GM19328 (cell line): ENCODE results near the gene GNAT1.
"Not testable (repeated sequence)": the region's sequence is repeated elsewhere in the genome, so short reads cannot be mapped to it uniquely, and the experiment has no call there.

Experiments used
- ATAC-seq: cut with Tn5 transposase; IDR thresholded peaks from one replicate; pipeline ENCODE4 v1.9.1; 2021; ENCODE audit warnings: mild to moderate bottlenecking, moderate library complexity; ENCODE audit not compliant: unreplicated experiment

GNAT1 gene

GRCh38 chr3:50237754-50238548 is 46.5 kb downstream of the GNAT1 start:
- no peak for ATAC-seq

DNA sequence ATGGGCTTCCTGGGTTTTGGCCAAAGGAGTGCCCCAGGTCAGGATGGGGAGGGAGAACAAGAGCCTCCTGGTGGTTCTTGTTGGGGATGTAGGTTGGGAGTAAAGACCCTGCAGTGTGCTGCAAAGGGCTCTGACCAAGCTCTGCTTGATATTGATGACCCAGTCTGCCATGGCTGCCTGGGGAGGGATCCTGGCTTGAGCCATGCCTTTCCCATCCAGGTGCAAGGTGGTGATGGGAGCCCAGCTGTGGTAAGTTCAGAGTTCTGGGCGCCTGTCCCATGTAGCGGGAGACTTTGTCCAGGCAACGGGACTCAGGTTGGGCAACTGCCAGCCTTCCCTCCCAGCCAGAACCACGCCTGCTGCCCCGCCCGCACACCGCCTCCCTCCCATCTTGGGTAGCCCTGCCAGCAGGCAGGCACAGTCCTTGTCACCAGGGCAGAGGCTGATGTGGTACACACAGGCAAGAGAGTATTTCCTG is 47.2 kb downstream of the GNAT1 start:
- ATAC-seq: no peak

DNA sequence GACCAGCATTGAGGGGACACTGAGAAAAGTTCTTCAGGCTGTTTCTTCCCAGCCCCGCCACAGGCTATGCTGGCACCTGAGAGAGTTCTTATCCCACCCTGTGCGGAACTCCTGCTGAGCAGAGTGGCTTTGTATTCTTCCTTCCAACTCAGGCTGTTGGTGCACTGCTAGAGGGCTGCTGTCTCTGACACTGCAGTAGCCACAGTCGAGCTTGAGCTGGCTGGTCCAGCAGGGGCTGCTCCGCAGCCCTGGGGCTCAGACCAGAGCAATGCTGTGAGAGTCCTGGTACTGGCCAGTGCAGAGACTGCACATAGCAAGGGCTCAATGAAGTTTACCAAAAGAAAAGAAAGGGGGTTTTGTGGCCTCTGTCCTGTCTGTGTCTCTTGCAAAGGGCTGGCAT is 48.2 kb downstream of the GNAT1 start:
- ATAC-seq: no peak

DNA sequence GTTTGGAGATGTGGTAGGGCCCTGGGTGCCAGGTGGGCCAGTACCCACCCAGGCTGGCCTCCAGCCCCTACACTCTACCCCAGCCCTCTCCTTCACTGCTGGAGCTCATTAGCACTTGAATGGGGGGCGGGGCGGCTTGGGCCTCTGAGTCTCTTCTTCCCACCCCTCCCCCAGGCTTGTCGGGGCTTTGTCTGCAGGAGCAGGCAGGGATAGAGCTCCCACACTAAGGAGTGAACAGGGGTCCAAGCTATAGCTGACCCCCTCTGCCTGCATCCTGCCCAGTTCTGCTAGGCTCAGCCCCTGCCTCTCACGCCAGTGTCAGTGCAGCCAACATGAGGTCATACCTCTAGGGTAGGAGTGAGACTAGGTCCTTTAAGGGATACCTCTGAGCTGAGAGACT is 49.8 kb downstream of the GNAT1 start:
- ATAC-seq: no peak

DNA sequence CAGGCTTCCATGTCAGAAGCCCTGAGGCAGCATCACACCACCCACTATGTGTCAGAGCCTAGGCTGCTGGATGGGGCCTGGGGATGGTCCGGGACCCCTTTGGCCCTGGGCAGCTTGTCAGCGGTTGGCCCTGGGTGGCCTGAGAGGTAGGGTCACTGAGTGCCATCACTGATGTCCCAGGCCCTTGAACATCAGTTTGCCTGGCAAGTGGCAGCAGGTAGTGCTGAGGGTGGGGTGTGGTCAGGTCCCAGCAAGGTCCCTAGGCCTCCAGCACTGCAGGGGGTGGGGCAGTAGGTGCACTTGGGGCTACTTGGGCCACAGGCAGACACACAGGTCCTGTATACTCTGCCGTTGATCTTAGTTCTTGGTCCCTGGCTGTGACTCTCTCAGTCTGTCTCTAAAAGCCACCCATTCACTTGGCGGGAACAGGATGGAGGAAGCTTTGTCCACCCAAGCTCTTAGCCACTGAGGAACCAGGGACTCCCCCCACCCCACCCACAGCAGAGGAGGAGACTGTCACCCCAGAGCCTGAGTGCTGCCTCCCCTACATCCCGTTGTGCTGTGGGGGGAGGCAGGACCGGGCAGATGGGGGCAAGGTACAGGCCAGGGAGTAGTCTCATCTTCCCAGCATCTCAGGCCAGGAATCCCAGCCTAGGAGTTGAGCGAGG is 50.4 kb downstream of the GNAT1 start:
- ATAC-seq: no peak

- ATAC-seq: no peak
Observed at GRCh38 chr3:50242381-50242770, 51.0 kb downstream of the GNAT1 start.

DNA sequence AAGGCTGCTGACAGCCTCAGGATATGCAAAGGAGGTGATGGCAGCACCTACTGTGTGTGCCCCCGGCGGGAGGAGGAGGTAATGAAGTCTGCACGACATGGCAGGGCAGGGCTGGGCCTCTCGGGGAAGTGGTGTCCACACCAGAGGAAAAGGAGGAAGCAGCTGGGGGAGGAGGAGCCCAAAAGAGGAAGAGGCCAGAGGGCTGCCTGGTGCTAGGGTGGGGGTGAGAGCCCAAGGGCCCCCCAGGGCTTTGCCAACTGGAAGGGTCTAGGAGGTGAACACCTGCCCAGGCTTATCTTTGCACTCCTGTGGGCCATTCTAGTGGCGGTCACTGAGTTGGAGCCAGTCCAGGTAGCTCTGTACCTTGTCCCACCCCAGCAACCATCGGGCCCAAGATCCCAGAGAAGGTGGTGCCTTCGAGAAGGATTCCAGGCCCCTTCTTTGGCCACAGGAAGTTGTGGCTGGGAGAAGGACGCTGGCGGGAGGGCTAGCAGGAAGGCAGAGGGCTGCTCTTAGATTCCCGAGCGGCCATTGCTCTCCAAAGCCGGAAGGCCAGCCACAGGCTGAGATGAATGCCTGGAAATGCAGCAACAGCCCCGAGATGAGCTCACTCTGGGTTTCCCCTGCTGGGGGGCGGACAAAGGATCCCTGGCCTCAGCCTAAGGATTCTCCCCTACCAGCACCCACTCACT is 51.6 kb downstream of the GNAT1 start:
- ATAC-seq: no peak

GRCh38 chr3:50243543-50243895 is 52.1 kb downstream of the GNAT1 start:
- ATAC-seq: no peak

- not testable (repeated sequence) for ATAC-seq
Observed at GRCh38 chr3:50244813-50245212, 53.4 kb downstream of the GNAT1 start.

DNA sequence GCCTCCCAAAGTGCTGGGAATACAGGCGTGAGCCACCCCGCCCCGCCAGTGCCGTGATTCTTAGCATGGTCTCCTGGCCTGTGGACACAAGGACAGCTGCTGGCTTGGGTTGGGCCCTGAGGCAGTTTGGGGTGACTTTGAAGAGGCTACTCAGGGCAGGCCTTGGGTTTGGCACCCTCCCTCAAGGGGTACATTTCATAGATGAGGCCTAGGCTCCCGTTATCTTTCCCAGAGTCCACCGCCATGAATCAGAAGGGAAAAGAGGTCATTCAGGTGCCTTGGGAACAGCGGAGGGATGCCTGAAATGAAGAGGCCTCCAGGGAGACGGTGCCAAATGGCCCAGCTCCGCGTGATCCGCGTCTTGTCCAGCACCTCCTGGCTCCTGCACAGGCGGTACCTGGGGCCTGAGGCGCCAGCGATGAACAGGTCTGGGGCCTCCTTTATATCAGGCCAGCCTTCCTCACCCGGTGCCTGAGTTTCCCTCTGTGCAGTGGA is 53.9 kb downstream of the GNAT1 start:
- no peak for ATAC-seq

DNA sequence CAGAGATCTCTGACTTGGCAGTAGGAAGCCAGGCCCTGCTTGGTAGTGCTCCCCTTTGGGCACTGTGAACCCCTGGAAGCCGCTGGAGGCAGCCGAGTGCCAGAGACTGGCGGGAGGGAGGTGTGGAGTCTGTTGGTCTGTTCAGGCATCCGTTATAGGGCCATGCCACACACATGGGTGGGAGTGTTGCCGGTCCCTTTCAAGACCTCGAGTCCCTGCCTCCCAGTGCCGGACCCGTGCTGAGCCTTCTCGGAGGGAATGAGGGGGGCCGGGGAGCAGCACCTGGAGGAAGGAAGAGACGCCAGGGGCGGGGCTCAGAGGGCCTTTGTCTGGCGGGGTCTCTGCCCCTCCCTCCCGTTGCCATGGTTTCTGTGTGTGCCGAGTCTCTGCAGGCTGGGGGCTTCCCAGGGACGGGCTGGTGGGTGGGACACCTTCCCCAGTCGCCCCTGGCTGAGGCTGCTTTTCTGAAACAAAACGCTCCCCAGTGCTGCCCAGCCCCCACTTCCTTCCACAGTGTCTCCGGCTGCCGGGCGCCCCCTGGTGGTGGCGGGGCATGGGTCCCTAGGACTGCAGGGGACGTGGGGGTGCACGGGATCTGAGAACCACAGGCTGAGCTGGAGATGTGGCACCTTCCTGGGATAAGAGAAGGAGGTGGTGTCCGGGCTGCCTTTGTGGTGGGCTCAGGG is 54.6 kb downstream of the GNAT1 start:
- ATAC-seq: peak; percentile 59

DNA sequence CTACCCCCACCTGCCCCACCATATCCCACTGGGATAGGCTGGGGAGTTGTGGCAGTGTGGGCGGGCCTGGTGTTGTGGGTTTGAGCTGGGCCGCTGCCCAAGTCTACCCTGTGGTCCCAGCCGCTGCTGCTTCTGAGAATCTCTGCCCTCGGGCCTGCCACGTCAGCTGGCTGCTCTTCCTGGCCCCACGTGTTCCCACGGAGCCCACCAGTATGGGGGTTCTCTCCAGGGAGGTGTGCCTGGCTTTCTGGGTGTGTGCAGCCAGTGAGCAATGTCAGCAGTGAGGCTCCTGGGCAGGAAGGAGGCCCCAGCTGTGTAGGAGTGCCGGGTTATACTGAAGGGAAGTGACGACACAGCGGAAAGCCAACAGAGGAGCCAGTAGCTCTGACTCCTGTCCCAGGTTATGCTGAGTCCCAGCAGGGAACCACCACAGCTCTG is 55.1 kb downstream of the GNAT1 start:
- peak; percentile 45 for ATAC-seq
